RWPE2 (cell line): ENCODE results near the gene INO80B.
A peak's percentile ranks its signal among the peaks of the same experiment; 100 is the strongest.
"Not testable (repeated sequence)": the region's sequence is repeated elsewhere in the genome, so short reads cannot be mapped to it uniquely, and the experiment has no call there.

Experiments used
- ATAC-seq: fragments of 200-7000 bp; cut with Tn5 transposase; 3 replicates; pipeline ENCODE4 v1.9.1; 2021; ENCODE audit warnings: low read depth
- DNase-seq: peaks from one replicate; pipeline ENCODE4 v3.0.0-alpha.2; 2020; ENCODE audit warnings: low spot score
- H3K27ac ChIP-seq: fragments of 450-650 bp; 2 replicates; pipeline ENCODE4 v1.5.1; 2017; ENCODE audit warnings: mild to moderate bottlenecking; ENCODE audit not compliant: poor library complexity, severe bottlenecking
- H3K27me3 ChIP-seq: fragments of 250-450 bp; sonication (Bioruptor Pico); 2 replicates; pipeline ENCODE4 v1.5.1; 2021; ENCODE audit warnings: mild to moderate bottlenecking, moderate library complexity; ENCODE audit not compliant: insufficient read depth, poor library complexity, severe bottlenecking
- H3K36me3 ChIP-seq: fragments of 250-450 bp; sonication (Bioruptor Pico); 2 replicates; pipeline ENCODE4 v1.5.1; 2020; ENCODE audit warnings: low read depth, mild to moderate bottlenecking, moderate library complexity
- H3K4me1 ChIP-seq: fragments of 250-450 bp; sonication (Bioruptor Pico); 2 replicates; pipeline ENCODE4 v1.5.1; 2021; ENCODE audit warnings: mild to moderate bottlenecking, moderate library complexity; ENCODE audit not compliant: insufficient read depth, poor library complexity, severe bottlenecking
- H3K4me3 ChIP-seq: fragments of 250-450 bp; sonication (Bioruptor Pico); 2 replicates; pipeline ENCODE4 v1.5.1; 2021; ENCODE audit warnings: mild to moderate bottlenecking, moderate library complexity; ENCODE audit not compliant: severe bottlenecking
- H3K9me3 ChIP-seq: fragments of 250-450 bp; sonication (Bioruptor Pico); 2 replicates; pipeline ENCODE4 v1.5.1; 2021; ENCODE audit warnings: mild to moderate bottlenecking, moderate library complexity; ENCODE audit not compliant: severe bottlenecking
- CTCF ChIP-seq: fragments of 450-650 bp; IDR thresholded peaks from one replicate; pipeline ENCODE4 v1.5.1; 2017; ENCODE audit warnings: mild to moderate bottlenecking, moderate library complexity; ENCODE audit not compliant: poor library complexity, severe bottlenecking

The INO80B gene

GRCh38 chr2:74441170-74441689, 13.7 kb upstream of the INO80B start:
- no peaks in the 10 kb centered on the region for H3K9me3 ChIP-seq
- peaks cover 14% of the 10 kb centered on the region for H3K4me1 ChIP-seq
- no peak for DNase-seq
- ATAC-seq, result no peak; the same call in none of the 3 replicates
- peak overlapping the region; percentile 42 for H3K4me3 ChIP-seq
- H3K27me3 ChIP-seq, result no peaks in the 10 kb centered on the region
- H3K36me3 ChIP-seq, result peaks cover 16% of the 10 kb centered on the region
- TF ChIP-seq CTCF, result no peak
- H3K27ac ChIP-seq, result peak overlapping the region; percentile 84

GRCh38 chr2:74441690-74442482, 13.0 kb upstream of the INO80B start, which contains the start of gene RTKN:
Gene RTKN (minus strand): TSS chr2:74441937. CDS start chr2:74441816, 121 bp downstream.
- no peaks in the 10 kb centered on the region for H3K27me3 ChIP-seq
- no peaks in the 10 kb centered on the region for H3K9me3 ChIP-seq
- peak within 1 kb of the TSS; percentile 42 for H3K4me3 ChIP-seq
- TF ChIP-seq CTCF, result no peak
- H3K4me1 ChIP-seq, result peaks cover 14% of the 10 kb centered on the region
- H3K36me3 ChIP-seq, result peaks cover 16% of the 10 kb centered on the region
- peak; percentile 63 for ATAC-seq
- H3K27ac ChIP-seq, result peak within 1 kb of the TSS; percentile 84
- peak; percentile 82 for DNase-seq

GRCh38 chr2:74442483-74443297, 12.2 kb upstream of the INO80B start:
- H3K36me3 ChIP-seq, ATAC-seq, DNase-seq, H3K9me3 ChIP-seq, H3K27me3 ChIP-seq: not testable (repeated sequence)
- peak overlapping the region; percentile 84 for H3K27ac ChIP-seq
- peak overlapping the region; percentile 42 for H3K4me3 ChIP-seq
- peaks cover 14% of the 10 kb centered on the region for H3K4me1 ChIP-seq

- Histone ChIP-seq H3K27me3 (no peaks in the 10 kb centered on the region), H3K9me3 (no peaks in the 10 kb centered on the region), H3K4me3 (no peak overlapping the region), H3K27ac (no peak overlapping the region), H3K36me3 (no peaks in the 10 kb centered on the region; the same call in 1 of the 2 replicates), H3K4me1 (peaks cover 13% of the 10 kb centered on the region)
- TF ChIP-seq CTCF, result no peak
- ATAC-seq (no peak), DNase-seq (no peak)
Measured at GRCh38 chr2:74444498-74445318, 10.2 kb upstream of the INO80B start.
